Uterus (tissue), 2 donors: ENCODE data around the gene GLYATL1.

Experiments
- POLR2A ChIP-seq, 2 donors: fragments of 450-650 bp; IDR thresholded peaks; one replicate each; pipeline ENCODE4 v1.6.1; 2016; ENCODE audit warnings: antibody characterized with exemption in 2 of 2, mild to moderate bottlenecking in 1 of 2, moderate library complexity in 1 of 2
- TF ChIP-seq, protein P1 (sequence below), 4 experiments: fragments of 200-600 bp in 2 of 4; fragments of 450-650 bp in 2 of 4; sonication (generic) in 2 of 4; IDR thresholded peaks; one replicate each; pipeline ENCODE4 v1.5.1; 2016 to 2019; ENCODE audit warnings: antibody characterized with exemption in 4 of 4, mild to moderate bottlenecking in 2 of 4, moderate library complexity in 1 of 4

- TF ChIP-seq, protein P1, sequence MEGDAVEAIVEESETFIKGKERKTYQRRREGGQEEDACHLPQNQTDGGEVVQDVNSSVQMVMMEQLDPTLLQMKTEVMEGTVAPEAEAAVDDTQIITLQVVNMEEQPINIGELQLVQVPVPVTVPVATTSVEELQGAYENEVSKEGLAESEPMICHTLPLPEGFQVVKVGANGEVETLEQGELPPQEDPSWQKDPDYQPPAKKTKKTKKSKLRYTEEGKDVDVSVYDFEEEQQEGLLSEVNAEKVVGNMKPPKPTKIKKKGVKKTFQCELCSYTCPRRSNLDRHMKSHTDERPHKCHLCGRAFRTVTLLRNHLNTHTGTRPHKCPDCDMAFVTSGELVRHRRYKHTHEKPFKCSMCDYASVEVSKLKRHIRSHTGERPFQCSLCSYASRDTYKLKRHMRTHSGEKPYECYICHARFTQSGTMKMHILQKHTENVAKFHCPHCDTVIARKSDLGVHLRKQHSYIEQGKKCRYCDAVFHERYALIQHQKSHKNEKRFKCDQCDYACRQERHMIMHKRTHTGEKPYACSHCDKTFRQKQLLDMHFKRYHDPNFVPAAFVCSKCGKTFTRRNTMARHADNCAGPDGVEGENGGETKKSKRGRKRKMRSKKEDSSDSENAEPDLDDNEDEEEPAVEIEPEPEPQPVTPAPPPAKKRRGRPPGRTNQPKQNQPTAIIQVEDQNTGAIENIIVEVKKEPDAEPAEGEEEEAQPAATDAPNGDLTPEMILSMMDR (IDR thresholded peaks at IDR 0.05), result no peak
- TF ChIP-seq POLR2A (IDR thresholded peaks at IDR 0.05), result no peak
Observed at GRCh38 chr11:58902881-58903280, 36.4 kb upstream of the GLYATL1 start.
